ENCODE measurements around the gene ARF3.

GRCh38 chr12:48993787-48994186 lies 36.5 kb upstream of the ARF3 start:
- no peak for TF ChIP-seq CTCF (IDR thresholded peaks at IDR 0.05)
- TF ChIP-seq NR1H2 (CRISPR knock-in tag; IDR thresholded peaks at IDR 0.05): no peak
- no peak for TF ChIP-seq NR2C2 (CRISPR knock-in tag; IDR thresholded peaks at IDR 0.05)

All from WTC11 (cell line).